ENCODE measurements around the gene CD300A. TPM values are rescaled to one million over a fixed set of nuclear protein-coding genes. Genes with fewer than 3 reads are reported as not detected.

The CD300A gene
- total RNA-seq, 5 donors from 2014 or later (not counting 1 experiment from before 2014, with no cell fraction given) = 9.2 to 18.8 (median 12.5) TPM

- peaks cover 0 to 45% of the 10 kb centered on the region in 2 experiments for H3K27me3 ChIP-seq (replicated peaks in 1 of 2; ENCODE audit: control insufficient read depth in 2 of 2, extremely low read depth in 1 of 2, insufficient read depth in 2 of 2, low read length in 1 of 2)
- ChIA-PET CTCF (interaction anchor here (0.5 to 2.0 kb wide), 4 partner anchors 163 to 586 kb away, joined by 3 to 7 read pairs (median 5); no protein-coding TSS in a partner anchor), POLR2A (no interaction called here)
- Mint-ChIP-seq H3K27ac (no peak overlapping the region), H3K36me3 (no peaks in the 10 kb centered on the region), H3K4me1 (peaks cover 4 to 14% (median 6%) of the 10 kb centered on the region in 3 donors), H3K9me3 (no peaks in the 10 kb centered on the region), H3K4me3 (no peak overlapping the region), H3K27me3 (peaks cover 43 to 48% of the 10 kb centered on the region in 2 donors)
- peak in 10 of 35 experiments; percentile 14 to 54 (median 27) for DNase-seq
- WGBS (ENCODE audit: insufficient coverage) = 6% methylated on average over 5 of the region's 10 CpGs
- H3K27ac ChIP-seq (ENCODE audit: low read length) = no peak overlapping the region
- H3K4me1 ChIP-seq (ENCODE audit: control insufficient read depth in 1 of 2, extremely low read depth in 1 of 2, insufficient read depth in 2 of 2, low read length in 2 of 2) = peaks cover 0 to 4% of the 10 kb centered on the region in 2 experiments
- peak in 2 of 4 experiments; percentile 36 to 37 for ATAC-seq (replicated peaks in 1 of 4)
- no peaks in the 10 kb centered on the region for H3K9me3 ChIP-seq
- H3K36me3 ChIP-seq (ENCODE audit: control insufficient read depth in 2 of 2, extremely low read depth in 1 of 2, insufficient read depth in 1 of 2, low read length in 1 of 2) = no peaks in the 10 kb centered on the region
- no peak overlapping the region for H3K4me3 ChIP-seq (ENCODE audit: control insufficient read depth in 1 of 2, extremely low read depth in 1 of 2, low read length in 1 of 2)
Observed at GRCh38 chr17:74532115-74532514, 65.7 kb downstream of the CD300A start.

Other genes with a start within 250 kb of the CD300A start
- 1 to 10 TPM in 4 of 5 donors, under 1 TPM in 1; 0.80 to 5.3 (median 1.7) TPM for gene DNAI2, start 192.4 kb upstream of the CD300A start, total RNA-seq
- gene KIF19, start 140.4 kb upstream of the CD300A start, total RNA-seq = 1 to 10 TPM in 1 of 5 donors, under 1 TPM in 4; 0.20 to 2.0 (median 0.53) TPM
- under 1 TPM in 1 of 5 donors, not detected in 4; 0.26 TPM for gene BTBD17, start 104.8 kb upstream of the CD300A start, total RNA-seq
- not detected for gene GPR142, start 99.1 kb upstream of the CD300A start, total RNA-seq
- gene GPRC5C, start 34.5 kb upstream of the CD300A start, total RNA-seq = 1 to 10 TPM in 1 of 5 donors, under 1 TPM in 2, not detected in 2; 0.46 to 1.5 (median 0.55) TPM
- gene CD300LB, start 64.8 kb downstream of the CD300A start, total RNA-seq = not detected
- under 1 TPM in 1 of 5 donors, not detected in 4; 0.18 TPM for gene CD300C, start 79.5 kb downstream of the CD300A start, total RNA-seq
- gene CD300H, start 100.9 kb downstream of the CD300A start, total RNA-seq = not detected
- under 1 TPM in 1 of 5 donors, not detected in 4; 0.47 TPM for gene CD300LD, start 125.6 kb downstream of the CD300A start, total RNA-seq
- under 1 TPM in 1 of 5 donors, not detected in 4; 0.38 TPM for gene CD300E, start 157.1 kb downstream of the CD300A start, total RNA-seq
- gene CD300LF, start 246.3 kb downstream of the CD300A start, total RNA-seq = under 1 TPM in 1 of 5 donors, not detected in 4; 0.25 TPM